ENCODE data around the gene PTPRN2.
"Not testable (repeated sequence)": the region's sequence is repeated elsewhere in the genome, so short reads cannot be mapped to it uniquely, and the experiment has no call there.

Gene PTPRN2

GRCh38 chr7:158322616-158323530 lies 264.8 kb downstream of the PTPRN2 start:
- no peak for DNase-seq (ENCODE audit: low spot score)

GRCh38 chr7:158321936-158322615 lies 265.5 kb downstream of the PTPRN2 start:
- no peak for DNase-seq (ENCODE audit: low spot score)

GRCh38 chr7:158321056-158321700 lies 266.4 kb downstream of the PTPRN2 start:
- no peak for DNase-seq (ENCODE audit: low spot score)

- no peak for DNase-seq (ENCODE audit: low spot score)
These were observed 267.3 kb downstream of the PTPRN2 start for GRCh38 chr7:158320328-158320727.

GRCh38 chr7:158318511-158318913 lies 269.1 kb downstream of the PTPRN2 start:
- DNase-seq (ENCODE audit: low spot score), result no peak

- DNase-seq (ENCODE audit: low spot score), result no peak
These were observed 270.1 kb downstream of the PTPRN2 start for GRCh38 chr7:158317238-158318205.

- no peak for DNase-seq (ENCODE audit: low spot score)
These were observed 271.1 kb downstream of the PTPRN2 start for GRCh38 chr7:158316466-158317031.

GRCh38 chr7:158315881-158316280 lies 271.7 kb downstream of the PTPRN2 start:
- DNase-seq (ENCODE audit: low spot score), result no peak

GRCh38 chr7:158315326-158315725 lies 272.3 kb downstream of the PTPRN2 start:
- DNase-seq (ENCODE audit: low spot score), result no peak

GRCh38 chr7:158314394-158314793 lies 273.2 kb downstream of the PTPRN2 start:
- no peak for DNase-seq (ENCODE audit: low spot score)

- no peak for DNase-seq (ENCODE audit: low spot score)
These were observed 273.7 kb downstream of the PTPRN2 start for GRCh38 chr7:158313931-158314330.

- no peak for DNase-seq (ENCODE audit: low spot score)
These were observed 274.8 kb downstream of the PTPRN2 start for GRCh38 chr7:158312789-158313188.

- DNase-seq (ENCODE audit: low spot score), result no peak
These were observed 275.8 kb downstream of the PTPRN2 start for GRCh38 chr7:158311791-158312190.

GRCh38 chr7:158310924-158311666 lies 276.5 kb downstream of the PTPRN2 start:
- no peak for DNase-seq (ENCODE audit: low spot score)

- DNase-seq (ENCODE audit: low spot score), result no peak
These were observed 277.5 kb downstream of the PTPRN2 start for GRCh38 chr7:158309868-158310763.

- no peak for DNase-seq (ENCODE audit: low spot score)
These were observed 279.6 kb downstream of the PTPRN2 start for GRCh38 chr7:158308001-158308400.

- DNase-seq (ENCODE audit: low spot score), result not testable (repeated sequence)
These were observed 283.6 kb downstream of the PTPRN2 start for GRCh38 chr7:158304072-158304471.

GRCh38 chr7:158303121-158303520 lies 284.5 kb downstream of the PTPRN2 start:
- no peak for DNase-seq (ENCODE audit: low spot score)

GRCh38 chr7:158302274-158303070 lies 285.2 kb downstream of the PTPRN2 start:
- DNase-seq (ENCODE audit: low spot score), result no peak

Measured in LoVo (cell line).